ENCODE results near the gene KIF15.
"Not testable (repeated sequence)": the region's sequence is repeated elsewhere in the genome, so short reads cannot be mapped to it uniquely, and the experiment has no call there.

Gene KIF15

GRCh38 chr3:44848634-44849033 is 87.0 kb downstream of the KIF15 start:
- no peak overlapping the region for H3K4me3 ChIP-seq (IDR thresholded peaks at IDR 0.05; ENCODE audit: insufficient read depth, low read depth, low read length)
- no peak overlapping the region for H3K4me2 ChIP-seq
- H4K20me1 ChIP-seq (ENCODE audit: insufficient read depth): no peaks in the 10 kb centered on the region
- H3K36me3 ChIP-seq (ENCODE audit: insufficient read depth): no peaks in the 10 kb centered on the region
- no peaks in the 10 kb centered on the region for H3K79me2 ChIP-seq (ENCODE audit: insufficient read depth, low read depth)
- H2AFZ ChIP-seq (ENCODE audit: low read depth): no peak overlapping the region
- no peak overlapping the region for H3K9ac ChIP-seq
- TF ChIP-seq CTCF (conservative IDR thresholded peaks at IDR 0.05; ENCODE audit: low read depth, low read length): no peak
- H3K4me1 ChIP-seq (ENCODE audit: low read depth, poor library complexity, severe bottlenecking): no peaks in the 10 kb centered on the region
- H3K27ac ChIP-seq: no peak overlapping the region
- no peaks in the 10 kb centered on the region for H3K27me3 ChIP-seq (ENCODE audit: insufficient read depth, low read depth)

- H3K27ac ChIP-seq; H3K4me1 ChIP-seq (ENCODE audit: low read depth, poor library complexity, severe bottlenecking); H3K4me2 ChIP-seq; H2AFZ ChIP-seq (ENCODE audit: low read depth); H3K36me3 ChIP-seq (ENCODE audit: insufficient read depth); H3K27me3 ChIP-seq (ENCODE audit: insufficient read depth, low read depth); H4K20me1 ChIP-seq (ENCODE audit: insufficient read depth); H3K4me3 ChIP-seq (IDR thresholded peaks at IDR 0.05; ENCODE audit: insufficient read depth, low read depth, low read length); H3K9ac ChIP-seq; H3K79me2 ChIP-seq (ENCODE audit: insufficient read depth, low read depth): not testable (repeated sequence)
Measured at GRCh38 chr3:44856663-44857062, 95.1 kb downstream of the KIF15 start.

- Histone ChIP-seq H3K36me3 (ENCODE audit: insufficient read depth) (no peaks in the 10 kb centered on the region), H3K79me2 (ENCODE audit: insufficient read depth, low read depth) (no peaks in the 10 kb centered on the region), H3K4me1 (ENCODE audit: low read depth, poor library complexity, severe bottlenecking) (peaks cover 28% of the 10 kb centered on the region), H3K27ac (no peak overlapping the region), H3K27me3 (ENCODE audit: insufficient read depth, low read depth) (no peaks in the 10 kb centered on the region), H4K20me1 (ENCODE audit: insufficient read depth) (no peaks in the 10 kb centered on the region), H3K9ac (no peak overlapping the region), H3K4me2 (no peak overlapping the region), H2AFZ (ENCODE audit: low read depth) (no peak overlapping the region), H3K4me3 (IDR thresholded peaks at IDR 0.05; ENCODE audit: insufficient read depth, low read depth, low read length) (no peak overlapping the region)
- no peak for TF ChIP-seq CTCF (conservative IDR thresholded peaks at IDR 0.05; ENCODE audit: low read depth, low read length)
Measured at GRCh38 chr3:44860117-44860516, 98.5 kb downstream of the KIF15 start.

GRCh38 chr3:44861412-44862225 is 100.0 kb downstream of the KIF15 start, which contains the start of gene TMEM42:
TSS of gene TMEM42 (plus strand) at chr3:44861912. CDS start at chr3:44861925, 13 bp downstream.
- TF ChIP-seq CTCF (conservative IDR thresholded peaks at IDR 0.05; ENCODE audit: low read depth, low read length): no peak
- H3K27ac ChIP-seq: peak within 1 kb of the TSS; percentile 58
- H3K4me2 ChIP-seq: peak within 1 kb of the TSS; percentile 59
- H3K9ac ChIP-seq: peak within 1 kb of the TSS; percentile 76; the same call in 1 of the 2 replicates
- no peaks in the 10 kb centered on the region for H3K79me2 ChIP-seq (ENCODE audit: insufficient read depth, low read depth)
- no peaks in the 10 kb centered on the region for H4K20me1 ChIP-seq (ENCODE audit: insufficient read depth)
- peak within 1 kb of the TSS; percentile 57 for H2AFZ ChIP-seq (ENCODE audit: low read depth)
- H3K36me3 ChIP-seq (ENCODE audit: insufficient read depth): no peaks in the 10 kb centered on the region
- H3K4me1 ChIP-seq (ENCODE audit: low read depth, poor library complexity, severe bottlenecking): peaks cover 43% of the 10 kb centered on the region
- peak within 1 kb of the TSS; percentile 42 for H3K4me3 ChIP-seq (IDR thresholded peaks at IDR 0.05; ENCODE audit: insufficient read depth, low read depth, low read length)
- H3K27me3 ChIP-seq (ENCODE audit: insufficient read depth, low read depth): no peaks in the 10 kb centered on the region

GRCh38 chr3:44862226-44862637 is 100.6 kb downstream of the KIF15 start:
- Histone ChIP-seq H3K9ac (peak overlapping the region; percentile 44; the same call in 1 of the 2 replicates), H3K4me1 (ENCODE audit: low read depth, poor library complexity, severe bottlenecking) (peaks cover 49% of the 10 kb centered on the region), H3K4me2 (peak overlapping the region; percentile 59), H3K27ac (peak overlapping the region; percentile 58; the same call in 1 of the 2 replicates), H2AFZ (ENCODE audit: low read depth) (no peak overlapping the region), H3K36me3 (ENCODE audit: insufficient read depth) (no peaks in the 10 kb centered on the region), H3K79me2 (ENCODE audit: insufficient read depth, low read depth) (no peaks in the 10 kb centered on the region), H3K4me3 (IDR thresholded peaks at IDR 0.05; ENCODE audit: insufficient read depth, low read depth, low read length) (peak overlapping the region; percentile 42), H4K20me1 (ENCODE audit: insufficient read depth) (no peaks in the 10 kb centered on the region), H3K27me3 (ENCODE audit: insufficient read depth, low read depth) (no peaks in the 10 kb centered on the region)
- no peak for TF ChIP-seq CTCF (conservative IDR thresholded peaks at IDR 0.05; ENCODE audit: low read depth, low read length)
